ENCODE data around the gene TMEM179B.

TMEM179B gene

GRCh38 chr11:62777389-62777788, 9.8 kb upstream of the TMEM179B start:
- Histone ChIP-seq H3K36me3 (ENCODE audit: control insufficient read depth, low read length) (peaks cover 42% of the 10 kb centered on the region), H3K27ac (ENCODE audit: low read depth, low read length) (no peak overlapping the region)

GRCh38 chr11:62778441-62778840, 8.8 kb upstream of the TMEM179B start:
- Histone ChIP-seq H3K36me3 (ENCODE audit: control insufficient read depth, low read length) (peaks cover 47% of the 10 kb centered on the region), H3K4me3 (ENCODE audit: low read length) (no peak overlapping the region), H3K27me3 (ENCODE audit: control insufficient read depth, low read length) (no peaks in the 10 kb centered on the region), H3K27ac (ENCODE audit: low read depth, low read length) (no peak overlapping the region), H3K9me2 (replicated peaks; ENCODE audit: control insufficient read depth, low read length) (no peaks in the 10 kb centered on the region), H3K4me2 (ENCODE audit: low read length) (no peak overlapping the region), H3K79me2 (ENCODE audit: control insufficient read depth, low read length) (peaks cover 12% of the 10 kb centered on the region), H3K4me1 (ENCODE audit: control insufficient read depth, low read length) (peaks cover 5% of the 10 kb centered on the region), H3F3A (ENCODE audit: control insufficient read depth, insufficient read depth) (no peaks in the 10 kb centered on the region), H3K9me3 (ENCODE audit: control insufficient read depth, insufficient read depth, low read length) (no peaks in the 10 kb centered on the region), H4K20me1 (ENCODE audit: control insufficient read depth, insufficient read depth, low read depth, low read length) (no peaks in the 10 kb centered on the region)
- no peak for TF ChIP-seq CTCF (IDR thresholded peaks at IDR 0.05; ENCODE audit: low read depth, low read length, poor library complexity, severe bottlenecking)
- no peak for TF ChIP-seq EZH2phosphoT487 (IDR thresholded peaks at IDR 0.05; ENCODE audit: borderline replicate concordance, low read length)

More at GRCh38 chr11:62777389-62777788, 9.8 kb upstream of the TMEM179B start:
- no peak overlapping the region for H3K4me3 ChIP-seq (ENCODE audit: low read length)
- TF ChIP-seq EZH2phosphoT487 (IDR thresholded peaks at IDR 0.05; ENCODE audit: borderline replicate concordance, low read length) = no peak
- TF ChIP-seq CTCF (IDR thresholded peaks at IDR 0.05; ENCODE audit: low read depth, low read length, poor library complexity, severe bottlenecking) = no peak
- H3K9me3 ChIP-seq (ENCODE audit: control insufficient read depth, insufficient read depth, low read length) = no peaks in the 10 kb centered on the region
- no peak overlapping the region for H3K4me2 ChIP-seq (ENCODE audit: low read length)
- no peaks in the 10 kb centered on the region for H3F3A ChIP-seq (ENCODE audit: control insufficient read depth, insufficient read depth)
- H3K79me2 ChIP-seq (ENCODE audit: control insufficient read depth, low read length) = peaks cover 23% of the 10 kb centered on the region
- H3K4me1 ChIP-seq (ENCODE audit: control insufficient read depth, low read length) = peaks cover 12% of the 10 kb centered on the region
- no peaks in the 10 kb centered on the region for H3K27me3 ChIP-seq (ENCODE audit: control insufficient read depth, low read length)
- H4K20me1 ChIP-seq (ENCODE audit: control insufficient read depth, insufficient read depth, low read depth, low read length) = no peaks in the 10 kb centered on the region
- no peaks in the 10 kb centered on the region for H3K9me2 ChIP-seq (replicated peaks; ENCODE audit: control insufficient read depth, low read length)

GRCh38 chr11:62782753-62783152, 4.4 kb upstream of the TMEM179B start:
- Histone ChIP-seq H3K9me3 (ENCODE audit: control insufficient read depth, insufficient read depth, low read length) (no peaks in the 10 kb centered on the region), H4K20me1 (ENCODE audit: control insufficient read depth, insufficient read depth, low read depth, low read length) (no peaks in the 10 kb centered on the region), H3K79me2 (ENCODE audit: control insufficient read depth, low read length) (peaks cover 14% of the 10 kb centered on the region), H3K9me2 (replicated peaks; ENCODE audit: control insufficient read depth, low read length) (no peaks in the 10 kb centered on the region), H3K4me2 (ENCODE audit: low read length) (no peak overlapping the region), H3K27ac (ENCODE audit: low read depth, low read length) (no peak overlapping the region), H3F3A (ENCODE audit: control insufficient read depth, insufficient read depth) (peaks cover 11% of the 10 kb centered on the region; the same call in 1 of the 2 replicates), H3K4me1 (ENCODE audit: control insufficient read depth, low read length) (peaks cover 8% of the 10 kb centered on the region), H3K27me3 (ENCODE audit: control insufficient read depth, low read length) (no peaks in the 10 kb centered on the region), H3K4me3 (ENCODE audit: low read length) (no peak overlapping the region), H3K36me3 (ENCODE audit: control insufficient read depth, low read length) (peaks cover 43% of the 10 kb centered on the region)
- TF ChIP-seq EZH2phosphoT487 (IDR thresholded peaks at IDR 0.05; ENCODE audit: borderline replicate concordance, low read length) (no peak), CTCF (IDR thresholded peaks at IDR 0.05; ENCODE audit: low read depth, low read length, poor library complexity, severe bottlenecking) (no peak)

Data from DOHH2 (cell line).